Left ventricle myocardium inferior (tissue), 1 donor: ENCODE results near the gene ITGAE. TPM values are rescaled to one million over a fixed set of nuclear protein-coding genes. Genes with fewer than 3 reads are reported as not detected.
A peak's percentile ranks its signal among the peaks of the same experiment; 100 is the strongest.

Experiments
- DNase-seq: peaks from one replicate; pipeline ENCODE4 v3.0.0-alpha.2; 2020
- H3K27ac ChIP-seq: fragments of 200-600 bp; replicated peaks from 2 replicates; pipeline ENCODE4 v1.8.0; 2021
- H3K27me3 ChIP-seq: fragments of 200-600 bp; 2 replicates; pipeline ENCODE4 v1.8.0; 2021; ENCODE audit warnings: low read depth
- H3K36me3 ChIP-seq: fragments of 200-600 bp; 2 replicates; pipeline ENCODE4 v1.8.0; 2021
- H3K4me1 ChIP-seq: fragments of 200-600 bp; 2 replicates; pipeline ENCODE4 v1.8.0; 2021
- H3K4me3 ChIP-seq: fragments of 200-600 bp; 2 replicates; pipeline ENCODE4 v1.8.0; 2021; ENCODE audit warnings: mild to moderate bottlenecking, moderate library complexity
- H3K9me3 ChIP-seq: fragments of 200-600 bp; replicated peaks from 2 replicates; pipeline ENCODE4 v1.8.0; 2021
- CTCF ChIP-seq: fragments of 200-600 bp; IDR thresholded peaks from 2 replicates; pipeline ENCODE4 v1.8.0; 2021; ENCODE audit warnings: antibody characterized with exemption, mild to moderate bottlenecking, borderline replicate concordance
- intact Hi-C: fragments of 100-400 bp; cut with micrococcal nuclease; formaldehyde crosslinking; loops from one replicate; pipeline ENCODE4 v1.11.0; 2022
- total RNA-seq: library from RNA; stranded (reverse); fragmentation: NEBNext Ultra II Directional; extraction: Animal tissue kit (Norgen Biotek cat#: 25700); gene quantifications from one replicate; pipeline ENCODE4 v1.2.1, GENCODE V29; 2021
- donor health status: DM: no; HTN: yes; CAD: no; lungs with severe emphysema.

Gene ITGAE
- total RNA-seq, 1 donor from 2014 or later: 19.6 TPM

- Histone ChIP-seq H3K27me3 (peaks cover 62% of the 10 kb centered on the region), H3K4me3 (no peak overlapping the region), H3K27ac (no peak overlapping the region), H3K4me1 (peaks cover 3% of the 10 kb centered on the region), H3K9me3 (no peaks in the 10 kb centered on the region), H3K36me3 (no peaks in the 10 kb centered on the region)
- no peak for DNase-seq
- TF ChIP-seq CTCF: no peak
- intact Hi-C loops: no loop called here
These were observed 111.5 kb downstream of the ITGAE start for GRCh38 chr17:3689262-3690093.

- no peak for TF ChIP-seq CTCF
- no peak overlapping the region for H3K4me3 ChIP-seq
- H3K27ac ChIP-seq: no peak overlapping the region
- no peaks in the 10 kb centered on the region for H3K36me3 ChIP-seq
- intact Hi-C loops: no loop called here
- H3K9me3 ChIP-seq: no peaks in the 10 kb centered on the region
- peaks cover 62% of the 10 kb centered on the region for H3K27me3 ChIP-seq
- DNase-seq: no peak
- no peaks in the 10 kb centered on the region for H3K4me1 ChIP-seq
These were observed 112.1 kb downstream of the ITGAE start for GRCh38 chr17:3688852-3689261.

- no peak for TF ChIP-seq CTCF
- Histone ChIP-seq H3K4me1 (no peaks in the 10 kb centered on the region), H3K9me3 (no peaks in the 10 kb centered on the region), H3K27me3 (peaks cover 56% of the 10 kb centered on the region), H3K4me3 (no peak overlapping the region), H3K36me3 (no peaks in the 10 kb centered on the region), H3K27ac (no peak overlapping the region)
- intact Hi-C loops: no loop called here
- DNase-seq: no peak
These were observed 112.9 kb downstream of the ITGAE start for GRCh38 chr17:3688027-3688553.

- Histone ChIP-seq H3K27me3 (peaks cover 29% of the 10 kb centered on the region), H3K27ac (no peak overlapping the region), H3K36me3 (no peaks in the 10 kb centered on the region), H3K4me1 (no peaks in the 10 kb centered on the region), H3K4me3 (no peak overlapping the region), H3K9me3 (no peaks in the 10 kb centered on the region)
- TF ChIP-seq CTCF: no peak
- intact Hi-C loops: no loop called here
- DNase-seq: no peak
These were observed 115.8 kb downstream of the ITGAE start for GRCh38 chr17:3685174-3685573.

- DNase-seq: no peak
- no peak overlapping the region for H3K27ac ChIP-seq
- intact Hi-C loops: no loop called here
- no peaks in the 10 kb centered on the region for H3K4me1 ChIP-seq
- no peaks in the 10 kb centered on the region for H3K9me3 ChIP-seq
- no peak overlapping the region for H3K4me3 ChIP-seq
- TF ChIP-seq CTCF: peak; percentile 90
- H3K36me3 ChIP-seq: no peaks in the 10 kb centered on the region
- H3K27me3 ChIP-seq: peaks cover 18% of the 10 kb centered on the region
These were observed 117.9 kb downstream of the ITGAE start for GRCh38 chr17:3683054-3683511.
